ENCODE measurements around the gene NMRK2.

Gene NMRK2

GRCh38 chr19:3969435-3970312 lies 36.8 kb downstream of the NMRK2 start:
- DNase-seq (ENCODE audit: insufficient read length, low spot score) (no peak), FAIRE-seq (no peak)

GRCh38 chr19:3970313-3970807 lies 37.5 kb downstream of the NMRK2 start:
- DNase-seq (ENCODE audit: insufficient read length, low spot score) (no peak), FAIRE-seq (no peak)
- TF ChIP-seq CTCF (IDR thresholded peaks at IDR 0.05; ENCODE audit: insufficient read depth, missing control alignments) = no peak

More at GRCh38 chr19:3969435-3970312, 36.8 kb downstream of the NMRK2 start:
- no peak for TF ChIP-seq CTCF (IDR thresholded peaks at IDR 0.05; ENCODE audit: insufficient read depth, missing control alignments)

GRCh38 chr19:3970808-3971598 lies 38.1 kb downstream of the NMRK2 start, which contains the start of gene DAPK3:
TSS of gene DAPK3 (minus strand) at chr19:3971099. CDS start at chr19:3969735, 1,364 bp downstream.
- no peak for TF ChIP-seq CTCF (IDR thresholded peaks at IDR 0.05; ENCODE audit: insufficient read depth, missing control alignments)
- DNase-seq (ENCODE audit: insufficient read length, low spot score) (peak; percentile 87), FAIRE-seq (no peak)

- FAIRE-seq (no peak), DNase-seq (ENCODE audit: insufficient read length, low spot score) (no peak)
- TF ChIP-seq CTCF (IDR thresholded peaks at IDR 0.05; ENCODE audit: insufficient read depth, missing control alignments) = no peak
These were observed 42.3 kb downstream of the NMRK2 start for GRCh38 chr19:3975144-3975543.

GRCh38 chr19:3975637-3976087 lies 42.8 kb downstream of the NMRK2 start:
- FAIRE-seq (no peak), DNase-seq (ENCODE audit: insufficient read length, low spot score) (no peak)
- no peak for TF ChIP-seq CTCF (IDR thresholded peaks at IDR 0.05; ENCODE audit: insufficient read depth, missing control alignments)

GRCh38 chr19:3976495-3977241 lies 43.8 kb downstream of the NMRK2 start:
- DNase-seq (ENCODE audit: insufficient read length, low spot score) (no peak), FAIRE-seq (no peak)
- TF ChIP-seq CTCF (IDR thresholded peaks at IDR 0.05; ENCODE audit: insufficient read depth, missing control alignments) = no peak
